AG04450 (cell line): Measurements from ENCODE around the gene QRSL1. TPM values are rescaled to one million over a fixed set of nuclear protein-coding genes. Genes with fewer than 3 reads are reported as not detected.

Experiments
- CTCF ChIA-PET: fragments of 300-600, 350-600 bp; formaldehyde crosslinking; extraction: SDS; loops from one replicate; lab custom pipeline; 2022; ENCODE audit warnings: antibody characterized with exemption, inconsistent platforms; lab: Charles Lee
- POLR2A ChIA-PET: fragments of 350-600 bp; formaldehyde crosslinking; extraction: SDS; loops from one replicate; lab custom pipeline; 2021; ENCODE audit warnings: antibody characterized with exemption, inconsistent platforms; lab: Yijun Ruan, JAX
- DNase-seq: peaks from one replicate; pipeline ENCODE4 v3.0.0-alpha.2; 2011; ENCODE audit warnings: low read depth, low spot score
- H3K27ac ChIP-seq: one replicate; pipeline ENCODE4 v1.5.1; 2012; ENCODE audit warnings: low read depth, low read length, control low read depth
- H3K27me3 ChIP-seq: one replicate; pipeline ENCODE4 v1.6.0; 2012; ENCODE audit warnings: low read length; ENCODE audit not compliant: control insufficient read depth, insufficient read depth
- H3K4me3 ChIP-seq: 2 replicates; pipeline ENCODE4 v1.5.1; 2011; ENCODE audit warnings: mild to moderate bottlenecking, low read depth, low read length, control low read depth
- H3K9me3 ChIP-seq: 2 replicates; pipeline ENCODE4 v1.5.1; 2012; ENCODE audit warnings: low read length; ENCODE audit not compliant: control insufficient read depth, insufficient read depth
- polyA plus RNA-seq: library from polyadenylated mRNA; depleted of rRNA; stranded (reverse); fragments of >200 nt; gene quantifications from 2 replicates; pipeline ENCODE4 v1.2.3, GENCODE V29; 2011
- TF ChIP-seq, protein P1 (sequence below): IDR thresholded peaks from 2 replicates; pipeline ENCODE4 v1.5.1; 2011; ENCODE audit warnings: low read depth, low read length, control low read depth, inconsistent platforms

QRSL1 gene
- polyA plus RNA-seq, 1 experiment = 12.5 TPM

DNA sequence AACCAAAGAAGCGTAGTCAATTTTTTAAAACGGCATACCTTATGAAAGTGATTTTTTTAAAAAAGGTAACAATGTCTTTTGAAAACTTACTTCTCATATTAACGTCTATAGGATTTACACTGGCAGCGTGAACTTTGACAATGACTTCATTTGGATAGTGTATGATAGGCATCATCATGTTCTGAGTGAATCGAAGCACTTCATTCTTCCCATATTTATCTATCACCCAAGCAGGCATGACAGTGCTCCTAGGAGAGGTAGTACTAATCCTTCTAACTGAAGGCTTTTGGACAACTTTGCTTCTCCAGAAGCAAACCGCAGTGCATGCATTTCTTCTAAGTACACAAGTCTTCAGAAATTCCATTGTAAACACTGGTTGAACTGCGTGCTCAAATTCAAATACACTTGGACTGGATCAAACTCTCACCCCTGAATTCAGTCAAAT lies 698 bp upstream of the QRSL1 start:
- POLR2A ChIA-PET = no interaction called here
- peak overlapping the region; percentile 52 for H3K27ac ChIP-seq
- H3K4me3 ChIP-seq = peak overlapping the region; percentile 88
- TF ChIP-seq, protein P1, sequence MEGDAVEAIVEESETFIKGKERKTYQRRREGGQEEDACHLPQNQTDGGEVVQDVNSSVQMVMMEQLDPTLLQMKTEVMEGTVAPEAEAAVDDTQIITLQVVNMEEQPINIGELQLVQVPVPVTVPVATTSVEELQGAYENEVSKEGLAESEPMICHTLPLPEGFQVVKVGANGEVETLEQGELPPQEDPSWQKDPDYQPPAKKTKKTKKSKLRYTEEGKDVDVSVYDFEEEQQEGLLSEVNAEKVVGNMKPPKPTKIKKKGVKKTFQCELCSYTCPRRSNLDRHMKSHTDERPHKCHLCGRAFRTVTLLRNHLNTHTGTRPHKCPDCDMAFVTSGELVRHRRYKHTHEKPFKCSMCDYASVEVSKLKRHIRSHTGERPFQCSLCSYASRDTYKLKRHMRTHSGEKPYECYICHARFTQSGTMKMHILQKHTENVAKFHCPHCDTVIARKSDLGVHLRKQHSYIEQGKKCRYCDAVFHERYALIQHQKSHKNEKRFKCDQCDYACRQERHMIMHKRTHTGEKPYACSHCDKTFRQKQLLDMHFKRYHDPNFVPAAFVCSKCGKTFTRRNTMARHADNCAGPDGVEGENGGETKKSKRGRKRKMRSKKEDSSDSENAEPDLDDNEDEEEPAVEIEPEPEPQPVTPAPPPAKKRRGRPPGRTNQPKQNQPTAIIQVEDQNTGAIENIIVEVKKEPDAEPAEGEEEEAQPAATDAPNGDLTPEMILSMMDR = no peak
- H3K9me3 ChIP-seq = no peaks in the 10 kb centered on the region
- H3K27me3 ChIP-seq = no peaks in the 10 kb centered on the region
- no peak for DNase-seq
- CTCF ChIA-PET = no interaction called here

DNA sequence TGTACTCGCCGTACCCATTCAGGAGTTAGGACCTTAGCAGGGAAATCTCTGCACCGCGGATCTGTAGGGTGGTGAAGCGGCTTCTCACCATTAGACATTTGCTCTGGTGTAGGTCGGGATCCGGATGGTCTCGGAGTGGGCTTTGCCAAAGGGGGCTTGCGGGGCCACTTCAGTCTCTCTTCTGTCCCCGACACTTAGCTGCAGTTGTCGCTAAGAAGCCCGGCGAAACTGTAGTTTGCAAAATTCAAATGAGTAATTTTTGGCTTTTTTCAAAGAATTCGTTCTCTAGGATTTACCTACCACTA lies 433 bp downstream of the QRSL1 start:
- H3K9me3 ChIP-seq = no peaks in the 10 kb centered on the region
- POLR2A ChIA-PET = no interaction called here
- no peak for DNase-seq
- no peaks in the 10 kb centered on the region for H3K27me3 ChIP-seq
- peak overlapping the region; percentile 54 for H3K27ac ChIP-seq
- CTCF ChIA-PET = interaction anchor here (1.2 to 1.3 kb wide), 2 partner anchors 64 to 185 kb away, joined by 3 to 5 read pairs; no protein-coding TSS in a partner anchor
- TF ChIP-seq, protein P1 = no peak
- H3K4me3 ChIP-seq = peak overlapping the region; percentile 88

DNA sequence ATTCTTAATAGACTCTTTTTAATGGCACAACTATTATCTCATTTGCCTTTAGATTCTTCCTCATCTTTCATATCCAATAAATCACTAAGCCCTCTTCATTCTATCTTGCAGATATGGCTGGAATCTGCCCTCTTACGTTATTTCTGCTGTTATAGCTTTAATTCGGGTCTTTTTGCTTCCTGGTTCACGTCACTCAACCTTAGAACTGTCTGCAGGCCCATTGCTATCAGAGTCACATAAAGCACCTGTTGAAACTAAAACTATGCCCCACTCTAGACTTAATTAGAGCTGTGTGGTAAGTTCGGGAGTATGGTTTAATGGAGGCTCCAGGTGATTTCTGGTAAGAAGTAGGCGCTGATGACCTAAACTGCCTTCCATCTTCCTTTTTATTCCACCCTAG lies 988 bp downstream of the QRSL1 start:
- CTCF ChIA-PET = interaction anchor here (0.8 to 1.3 kb wide), 3 partner anchors 26 to 185 kb away, joined by 3 to 5 read pairs (median 3); no protein-coding TSS in a partner anchor

DNA sequence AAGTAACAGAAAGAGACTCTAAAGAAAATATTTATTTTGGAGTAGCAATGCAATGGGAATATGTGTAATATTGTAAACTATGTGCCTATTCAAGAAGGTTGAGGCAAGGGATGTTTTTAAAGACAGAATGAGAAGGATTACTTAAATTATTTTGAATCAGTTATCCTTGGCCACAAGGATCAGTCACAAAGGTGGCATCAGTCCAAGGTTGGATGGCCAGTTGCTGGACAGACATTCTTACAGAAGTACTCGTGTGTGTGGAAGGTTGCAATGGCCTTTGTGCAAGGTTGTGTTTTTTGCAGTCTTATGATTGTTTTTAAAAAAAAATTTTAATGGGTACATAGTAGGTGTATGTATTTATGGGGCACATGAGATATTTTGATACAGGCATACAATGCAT lies 2.0 kb downstream of the QRSL1 start:
- TF ChIP-seq, protein P1 = no peak
- H3K27me3 ChIP-seq = no peaks in the 10 kb centered on the region
- H3K4me3 ChIP-seq = no peak overlapping the region
- H3K27ac ChIP-seq = no peak overlapping the region
- H3K9me3 ChIP-seq = no peaks in the 10 kb centered on the region
- ChIA-PET POLR2A (no interaction called here), CTCF (no interaction called here)
- no peak for DNase-seq

More for the DNA sequence above, 988 bp downstream of the QRSL1 start:
- TF ChIP-seq, protein P1 = no peak
- H3K4me3 ChIP-seq = peak overlapping the region; percentile 88
- H3K9me3 ChIP-seq = no peaks in the 10 kb centered on the region
- DNase-seq = no peak
- POLR2A ChIA-PET = no interaction called here
- no peaks in the 10 kb centered on the region for H3K27me3 ChIP-seq
- no peak overlapping the region for H3K27ac ChIP-seq

DNA sequence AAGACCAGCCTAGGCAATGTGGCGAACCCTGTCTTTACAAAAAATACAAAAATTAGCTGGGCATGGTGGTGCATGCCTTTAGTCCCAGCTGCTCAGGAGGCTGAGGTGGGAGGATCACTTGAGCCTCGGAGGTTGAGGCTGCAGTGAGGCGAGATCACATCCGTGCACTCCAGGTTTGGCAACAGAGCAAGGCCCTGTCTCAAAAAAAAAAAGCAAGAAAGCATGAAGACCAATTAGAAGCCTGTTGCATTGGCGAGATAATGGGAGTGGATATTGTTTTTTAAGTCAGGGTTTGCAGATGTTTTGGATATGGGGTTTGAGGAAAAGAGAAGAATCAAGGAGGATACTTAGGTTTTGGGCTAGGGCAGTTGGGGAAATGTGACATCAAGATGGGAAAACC lies 5.2 kb downstream of the QRSL1 start:
- ChIA-PET POLR2A (no interaction called here), CTCF (no interaction called here)
- TF ChIP-seq, protein P1 = no peak

More for the DNA sequence above, 5.2 kb downstream of the QRSL1 start:
- H3K9me3 ChIP-seq = no peaks in the 10 kb centered on the region
- H3K27me3 ChIP-seq = no peaks in the 10 kb centered on the region
- H3K27ac ChIP-seq = no peak overlapping the region
- DNase-seq = no peak
- H3K4me3 ChIP-seq = no peak overlapping the region
